GM19025 (cell line): ENCODE data around the gene RIPOR3.

Experiments used
- ATAC-seq: cut with Tn5 transposase; IDR thresholded peaks from one replicate; pipeline ENCODE4 v1.9.1; 2021; ENCODE audit warnings: mild to moderate bottlenecking, low read depth, moderate library complexity; ENCODE audit not compliant: unreplicated experiment

Gene RIPOR3

DNA sequence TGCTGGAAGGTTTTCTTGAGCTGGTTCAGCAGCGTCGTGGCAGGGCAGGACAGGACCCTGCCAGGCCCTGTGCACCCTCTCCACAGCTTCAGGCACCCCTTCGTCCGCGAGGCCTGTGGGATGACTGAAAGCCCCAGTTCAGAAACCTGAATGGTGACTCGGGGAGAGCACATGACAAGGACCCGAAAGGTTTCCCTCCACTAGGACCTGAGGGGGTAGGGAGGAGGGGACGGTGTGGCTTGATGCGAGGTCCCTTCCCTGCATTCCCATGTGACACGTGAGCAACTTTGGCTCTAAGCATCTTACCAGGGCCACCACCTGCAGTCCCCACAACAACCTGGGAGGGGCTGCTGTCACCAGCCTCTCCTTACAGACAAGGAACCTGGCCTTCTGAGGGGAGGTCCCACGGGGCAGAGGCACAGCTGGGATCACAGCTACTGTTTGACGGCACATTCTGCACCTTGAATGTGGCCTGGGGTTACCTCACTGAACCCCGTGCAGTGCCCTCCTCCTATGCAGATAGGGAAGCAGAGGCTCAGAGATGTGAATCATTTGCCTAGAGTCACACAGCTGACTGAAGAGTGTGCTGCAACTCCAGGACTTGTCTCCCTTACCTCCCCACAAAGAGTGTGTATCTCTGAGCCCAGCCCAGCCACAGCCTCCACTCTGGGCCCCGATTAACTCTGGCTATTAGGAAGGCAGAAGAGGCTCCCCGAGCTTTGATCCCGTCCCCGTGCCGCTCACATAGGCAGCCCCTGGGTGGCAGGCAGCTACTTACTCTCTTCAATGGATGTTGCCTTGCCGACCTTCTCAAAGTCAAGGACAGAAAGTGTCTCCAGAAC is 96.5 kb downstream of the RIPOR3 start:
- ATAC-seq: no peak

DNA sequence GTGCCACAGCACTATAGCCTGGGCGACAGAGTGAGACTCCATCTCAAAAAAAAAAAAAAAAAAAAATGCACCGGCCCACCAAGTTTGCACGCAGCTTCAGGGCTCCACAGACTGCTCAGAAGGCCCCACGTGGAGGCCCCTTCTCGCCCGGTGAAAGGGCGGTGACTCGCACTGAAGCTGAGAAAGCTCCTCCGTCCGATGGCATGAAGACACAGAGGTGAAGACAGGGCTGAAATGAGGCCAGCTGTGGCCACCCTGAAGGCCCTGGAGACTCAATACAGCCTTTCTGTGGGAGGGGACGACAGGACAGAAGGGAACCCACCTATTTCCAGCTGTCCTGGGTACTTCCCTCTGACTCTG is 97.1 kb downstream of the RIPOR3 start:
- ATAC-seq: no peak

DNA sequence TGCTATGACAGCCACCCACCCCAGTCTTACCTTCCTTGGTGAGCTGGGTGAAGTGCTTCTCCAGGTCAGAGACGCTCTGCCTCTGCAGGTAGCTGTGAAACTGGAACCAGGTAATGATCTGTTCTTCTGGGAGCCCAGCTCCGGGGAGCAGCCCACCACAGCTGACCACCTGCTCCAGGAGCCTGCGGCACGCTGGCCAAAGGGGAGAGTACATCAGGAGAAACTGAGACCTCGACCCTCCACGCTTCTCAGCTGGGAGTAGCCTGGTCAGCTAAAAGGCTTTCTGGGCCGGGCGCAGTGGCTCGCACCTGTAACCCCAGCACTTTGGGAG is 98.4 kb downstream of the RIPOR3 start:
- no peak for ATAC-seq

DNA sequence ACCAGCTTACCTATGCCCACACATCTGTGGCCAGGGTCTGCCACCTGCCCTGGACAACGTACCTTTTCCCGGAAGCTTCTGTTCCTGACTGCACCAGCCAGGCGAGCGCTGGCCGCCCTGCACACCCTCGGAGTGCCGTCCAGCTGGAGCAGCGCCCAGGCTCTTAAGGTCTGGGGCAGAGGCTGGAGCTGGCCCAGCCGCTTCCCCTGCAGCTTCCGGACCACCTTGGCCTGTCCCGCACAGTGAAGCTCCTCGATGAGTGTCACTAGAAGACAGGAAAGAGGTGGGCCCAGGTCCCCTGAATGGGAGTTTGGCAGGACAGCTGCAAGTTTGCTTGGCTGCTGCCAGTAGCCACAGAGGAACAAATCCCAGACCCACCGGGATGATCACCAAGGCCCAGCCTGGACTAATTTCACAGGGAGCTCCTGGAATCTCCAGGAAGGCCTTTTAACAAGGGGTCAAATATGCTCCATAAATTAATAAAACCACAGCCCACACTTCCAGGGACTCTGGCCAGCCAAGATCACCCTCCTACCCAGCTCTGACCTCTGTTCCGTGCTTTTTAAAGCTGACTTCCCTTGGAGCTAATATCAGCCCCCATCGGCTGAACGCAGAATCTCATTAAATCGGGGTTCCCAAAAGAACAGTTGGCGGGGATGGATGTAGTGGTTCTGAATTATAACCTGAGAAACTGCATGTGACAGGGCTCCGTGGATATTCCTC is 98.9 kb downstream of the RIPOR3 start:
- ATAC-seq: no peak

DNA sequence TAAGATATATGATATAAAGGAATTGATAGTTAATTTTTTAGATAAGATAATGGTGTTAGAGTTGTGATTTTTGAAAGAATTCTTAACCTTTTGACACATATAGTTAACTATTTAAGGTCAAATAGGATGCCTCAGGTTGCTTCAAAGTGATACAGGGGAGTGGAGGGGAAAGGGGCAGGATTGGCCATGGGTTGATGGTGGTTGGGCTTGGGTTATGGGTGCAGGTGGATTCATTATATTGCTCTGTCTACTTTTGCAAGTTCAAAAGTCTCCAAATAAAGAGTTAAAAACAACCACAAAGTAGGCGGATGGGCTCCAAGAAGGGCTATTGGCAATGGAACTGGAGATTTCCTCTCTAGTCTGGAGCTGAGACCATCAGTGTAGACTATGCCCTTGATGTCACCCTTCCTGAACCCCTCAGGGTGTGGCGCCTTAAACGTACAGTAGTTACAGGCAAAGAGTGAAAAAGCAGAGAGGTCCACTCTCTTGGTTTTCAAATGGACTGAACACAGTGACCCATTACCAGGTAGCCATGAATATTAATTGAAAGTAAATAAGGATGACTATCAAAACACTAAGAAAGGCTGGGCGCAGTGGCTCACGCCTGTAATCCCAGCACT is 100.0 kb downstream of the RIPOR3 start:
- ATAC-seq: no peak

DNA sequence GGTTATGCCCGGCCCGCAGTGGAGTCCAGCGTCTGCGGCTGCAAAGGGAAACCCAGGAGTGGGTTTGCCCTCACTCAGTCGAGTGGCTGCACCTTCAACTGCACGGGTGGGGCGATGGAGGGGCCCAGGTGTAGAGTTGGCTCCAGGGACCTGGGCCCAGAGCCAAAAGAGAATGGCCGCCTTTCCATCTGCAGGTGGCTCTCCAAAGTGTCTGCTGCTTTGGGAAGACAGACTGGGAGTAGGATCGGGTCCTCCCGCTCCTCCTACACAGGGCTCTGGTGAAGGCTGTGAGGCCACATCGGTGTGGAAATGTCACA is 101.0 kb downstream of the RIPOR3 start:
- no peak for ATAC-seq

DNA sequence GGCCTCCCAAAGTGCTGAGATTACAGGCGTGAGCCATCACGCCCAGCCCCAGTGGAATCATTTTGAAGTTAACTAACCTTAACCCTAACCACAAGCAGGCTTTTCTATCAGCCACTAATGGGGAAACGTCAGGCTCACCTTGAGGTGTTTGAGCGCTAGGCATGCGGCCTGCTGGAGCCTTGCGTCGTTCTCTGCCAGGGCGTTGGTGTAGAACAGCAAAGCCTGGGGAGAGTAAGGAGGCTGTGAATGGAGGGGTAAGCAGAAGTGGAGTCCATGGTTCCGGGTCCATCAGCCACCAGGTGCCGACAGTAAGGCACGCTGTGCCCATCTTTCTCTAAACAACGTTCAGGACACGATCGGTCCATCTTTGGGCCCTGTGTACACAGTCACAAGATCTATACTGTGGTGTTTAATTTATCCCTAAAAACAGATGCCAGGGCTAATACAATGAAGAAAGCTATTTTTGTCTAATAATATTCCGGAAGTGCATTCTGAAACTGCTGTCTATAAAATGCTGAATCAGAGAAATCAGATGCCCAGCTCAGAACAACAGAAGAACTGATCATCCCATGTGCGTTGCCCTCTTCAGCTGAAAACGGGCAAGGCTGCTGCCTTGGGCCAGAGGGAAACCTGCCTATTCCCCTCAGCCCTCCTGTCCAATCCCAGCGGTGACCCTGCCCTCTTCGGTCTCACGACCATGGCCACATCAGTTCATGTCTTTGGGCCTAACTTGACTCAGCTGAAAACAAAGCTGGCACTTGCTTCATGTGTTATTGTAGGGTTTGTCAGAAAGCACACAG is 101.6 kb downstream of the RIPOR3 start:
- no peak for ATAC-seq

DNA sequence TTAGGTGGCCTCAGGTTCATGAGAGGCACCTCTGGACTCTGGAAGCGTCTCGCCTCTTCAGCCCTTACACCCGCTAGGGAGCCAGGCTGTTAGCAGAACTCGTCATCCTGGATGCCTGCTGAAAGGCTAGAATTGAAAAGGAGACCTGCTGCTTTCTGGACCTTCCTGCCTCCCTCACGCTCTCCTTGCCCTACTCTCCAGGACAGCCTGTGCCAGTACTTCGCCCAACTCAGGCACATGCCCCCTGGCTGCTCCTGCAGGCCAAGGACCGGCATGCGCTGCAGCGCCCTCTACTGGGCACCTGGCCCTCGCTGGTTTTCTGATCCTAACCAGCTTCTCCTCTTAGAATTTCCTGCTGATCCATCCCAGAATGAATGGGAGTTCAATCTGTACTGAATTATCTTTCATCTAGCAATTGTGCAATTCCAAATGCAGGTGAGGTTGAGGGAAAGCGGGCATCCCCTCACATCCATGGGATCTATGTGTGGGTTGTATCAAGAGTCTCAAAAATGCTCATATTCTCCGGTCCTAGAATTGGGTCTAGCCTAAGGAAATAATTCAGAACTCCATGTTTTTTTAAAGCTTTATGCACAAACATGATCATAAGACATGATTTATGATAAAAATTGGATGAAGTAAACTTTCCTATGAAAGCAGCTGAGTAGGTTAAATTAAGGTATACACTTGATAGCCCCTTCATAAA is 103.2 kb downstream of the RIPOR3 start:
- ATAC-seq: no peak

DNA sequence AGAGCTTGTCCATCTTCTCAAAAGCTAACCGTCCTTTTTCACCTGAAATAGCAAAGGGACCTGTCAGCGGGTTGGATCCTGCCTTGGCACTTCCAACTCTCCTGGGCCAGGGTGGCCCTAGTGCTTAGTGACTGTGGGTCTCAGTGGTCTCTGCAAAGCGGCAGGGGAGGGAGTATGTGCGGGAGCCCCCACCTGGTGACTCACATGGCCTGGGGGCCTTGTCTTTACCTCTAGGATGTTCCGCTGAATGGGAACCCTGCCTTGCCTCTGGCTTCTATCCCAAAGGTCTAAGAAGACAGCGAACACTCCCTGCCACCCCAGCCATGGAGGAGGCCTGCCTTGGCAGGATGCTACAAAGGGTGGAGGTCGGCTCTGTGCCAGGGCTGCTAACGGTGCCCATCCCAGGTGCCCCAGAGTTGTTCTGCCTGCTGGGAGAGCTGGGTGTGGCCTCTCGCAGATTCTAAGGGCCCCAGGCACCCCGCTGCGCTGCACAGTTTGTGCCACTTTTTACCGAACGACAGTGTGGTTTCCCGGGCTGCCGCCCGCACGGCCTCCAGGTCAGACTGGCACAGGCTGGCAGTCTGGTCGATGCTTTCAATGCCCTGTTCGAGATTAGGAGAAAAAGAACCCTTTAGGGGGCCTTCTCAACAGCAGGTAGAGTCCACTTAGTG is 103.9 kb downstream of the RIPOR3 start:
- ATAC-seq: no peak

DNA sequence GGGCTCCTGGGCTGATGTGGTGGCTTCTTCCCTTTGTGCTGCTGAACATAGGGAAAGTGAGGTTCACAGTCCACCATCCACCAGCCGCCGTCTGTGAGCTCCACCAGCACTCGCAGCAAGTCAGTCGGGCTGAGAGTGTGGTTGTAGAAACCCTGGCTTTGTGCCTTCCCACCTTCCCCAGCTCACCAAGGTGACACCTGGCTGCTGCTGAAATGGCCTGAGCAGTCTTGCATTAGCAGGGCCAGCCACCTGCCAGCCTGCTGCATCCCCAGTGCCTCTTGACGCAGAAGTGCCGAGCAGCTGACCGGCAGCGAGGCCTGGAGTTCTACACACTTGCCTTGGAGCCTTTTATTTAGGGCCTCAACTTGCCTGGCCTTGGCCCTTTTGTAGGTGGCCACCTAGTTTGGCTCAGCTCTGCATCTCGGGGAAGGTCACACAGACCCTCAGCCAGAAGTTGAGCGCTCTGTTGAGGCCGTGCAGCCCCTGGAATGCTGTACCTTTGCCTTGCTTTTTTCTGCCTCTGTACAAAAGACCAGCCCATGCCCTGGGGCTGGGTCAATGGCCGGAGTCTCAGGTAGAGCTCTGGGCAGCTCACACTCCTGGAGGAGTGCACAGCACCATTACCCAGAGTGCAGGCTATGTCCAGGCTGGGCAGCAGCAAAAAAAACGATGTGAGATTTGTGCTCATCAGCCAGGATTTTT is 104.7 kb downstream of the RIPOR3 start:
- ATAC-seq: no peak

DNA sequence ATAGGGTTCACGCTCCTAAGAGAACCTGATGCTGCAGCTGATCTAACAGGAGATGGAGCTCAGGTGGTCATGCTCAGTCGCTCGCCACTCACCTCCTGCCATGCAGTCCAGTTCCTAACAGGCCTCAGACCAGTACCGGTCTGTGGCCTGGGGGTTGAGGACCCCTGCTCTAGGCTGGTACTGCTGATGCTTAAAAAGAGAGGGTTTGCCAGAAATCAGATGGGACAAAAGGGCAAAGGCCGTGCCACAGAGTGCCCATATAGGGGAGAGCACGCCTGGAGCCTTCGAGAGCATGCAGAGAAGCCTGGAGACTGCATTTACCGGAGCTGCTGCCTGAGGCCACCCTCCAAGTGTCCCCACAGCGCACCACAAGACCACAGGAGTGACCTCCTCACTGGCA is 105.7 kb downstream of the RIPOR3 start:
- ATAC-seq: no peak

DNA sequence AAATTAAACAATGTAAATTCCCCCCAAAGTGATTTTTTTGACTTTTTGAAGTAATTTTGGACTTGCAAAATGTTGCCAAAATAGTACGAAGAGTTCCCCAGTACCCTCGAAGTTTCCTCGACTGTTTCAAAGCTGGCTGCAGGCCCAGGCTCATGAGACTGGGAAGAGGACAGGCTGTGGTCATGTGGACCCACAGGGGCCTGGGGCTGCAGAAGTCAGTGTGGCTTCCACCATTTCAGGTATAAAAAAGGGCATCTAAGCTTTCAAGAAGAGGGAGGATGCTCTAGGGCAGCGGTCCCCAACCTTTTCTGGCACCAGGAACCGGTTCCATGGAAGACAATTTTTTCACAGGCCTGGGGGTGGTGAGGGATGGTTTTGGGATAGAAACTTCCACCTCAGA is 106.1 kb downstream of the RIPOR3 start:
- ATAC-seq: no peak

DNA sequence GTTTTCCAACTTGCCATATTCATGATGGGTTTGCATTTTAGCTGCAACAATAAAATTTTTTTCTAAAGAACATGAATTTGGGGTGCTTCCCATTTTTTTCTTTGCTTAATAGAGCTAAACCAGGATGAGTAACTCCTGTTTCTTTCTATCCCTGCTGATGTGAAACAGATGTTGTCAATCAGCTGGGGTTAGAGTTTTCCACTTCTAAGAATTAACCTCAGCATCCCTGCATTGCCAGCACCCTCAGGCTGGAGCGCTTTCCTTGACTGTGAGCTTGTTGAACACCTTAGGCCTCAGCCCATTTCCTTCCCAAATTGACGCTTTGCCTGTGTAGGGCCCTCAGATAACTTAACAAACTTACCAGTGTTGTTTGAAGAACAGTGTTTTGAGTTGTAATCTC is 106.7 kb downstream of the RIPOR3 start:
- ATAC-seq: no peak

DNA sequence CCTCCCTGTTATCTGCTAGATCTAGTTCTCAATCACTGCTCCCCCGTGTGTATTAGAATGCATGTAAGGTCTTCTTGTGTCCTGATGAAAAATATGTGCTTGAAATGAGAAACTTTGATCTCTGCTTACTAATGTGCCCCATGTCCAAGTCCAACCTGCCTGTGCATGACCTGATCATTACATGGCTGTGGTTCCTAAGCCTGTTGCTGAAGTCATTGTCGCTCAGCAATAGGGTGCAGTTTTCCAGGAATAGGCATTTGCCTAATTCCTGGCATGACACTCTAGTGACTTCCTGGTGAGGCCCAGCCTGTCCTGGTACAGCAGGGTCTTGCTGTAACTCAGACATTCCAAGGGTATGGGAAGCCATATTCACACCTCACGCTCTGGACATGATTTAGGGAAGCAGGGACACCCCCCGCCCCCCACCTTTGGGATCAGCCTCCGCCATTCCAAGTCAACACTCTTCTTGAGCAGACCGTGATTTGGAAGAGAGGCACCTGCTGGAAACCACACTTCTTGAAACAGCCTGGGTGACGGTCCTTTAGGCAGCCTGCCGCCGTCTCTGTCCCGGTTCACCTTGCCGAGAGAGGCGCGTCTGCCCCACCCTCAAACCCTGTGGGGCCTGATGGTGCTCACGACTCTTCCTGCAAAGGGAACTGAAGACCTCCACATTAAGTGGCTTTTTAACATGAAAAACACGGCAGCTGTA is 107.7 kb downstream of the RIPOR3 start:
- ATAC-seq: no peak

DNA sequence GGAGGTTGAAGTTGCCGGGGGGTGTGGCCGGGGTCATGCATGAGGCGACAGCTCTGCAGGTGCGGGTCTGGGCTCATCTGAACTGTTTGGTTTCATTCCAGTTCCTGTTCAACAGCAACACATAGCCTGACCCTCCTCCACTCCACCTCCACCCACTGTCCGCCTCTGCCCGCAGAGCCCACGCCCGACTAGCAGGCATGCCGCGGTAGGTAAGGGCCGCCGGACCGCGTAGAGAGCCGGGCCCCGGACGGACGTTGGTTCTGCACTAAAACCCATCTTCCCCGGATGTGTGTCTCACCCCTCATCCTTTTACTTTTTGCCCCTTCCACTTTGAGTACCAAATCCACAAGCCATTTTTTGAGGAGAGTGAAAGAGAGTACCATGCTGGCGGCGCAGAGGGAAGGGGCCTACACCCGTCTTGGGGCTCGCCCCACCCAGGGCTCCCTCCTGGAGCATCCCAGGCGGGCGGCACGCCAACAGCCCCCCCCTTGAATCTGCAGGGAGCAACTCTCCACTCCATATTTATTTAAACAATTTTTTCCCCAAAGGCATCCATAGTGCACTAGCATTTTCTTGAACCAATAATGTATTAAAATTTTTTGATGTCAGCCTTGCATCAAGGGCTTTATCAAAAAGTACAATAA is 108.6 kb downstream of the RIPOR3 start:
- no peak for ATAC-seq

DNA sequence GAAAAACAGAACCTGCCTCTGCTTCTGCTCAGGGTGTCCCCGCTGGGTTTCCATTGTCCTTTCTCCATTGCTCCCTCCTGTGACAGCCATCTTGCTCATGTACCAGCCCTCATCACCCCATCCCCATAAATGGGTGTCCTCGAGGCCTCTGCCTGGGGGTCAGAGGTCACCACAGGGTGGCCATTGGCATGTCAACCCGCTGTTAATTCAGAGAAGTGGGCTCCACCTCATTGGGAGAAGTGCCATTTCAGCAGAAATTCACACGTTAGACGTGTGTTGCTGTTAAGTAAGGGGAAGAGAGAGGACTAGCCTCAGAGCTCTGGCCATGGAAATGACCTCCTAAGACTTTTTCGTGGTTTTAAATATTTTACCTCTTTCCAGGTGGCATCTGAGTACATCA is 109.2 kb downstream of the RIPOR3 start:
- ATAC-seq: no peak

DNA sequence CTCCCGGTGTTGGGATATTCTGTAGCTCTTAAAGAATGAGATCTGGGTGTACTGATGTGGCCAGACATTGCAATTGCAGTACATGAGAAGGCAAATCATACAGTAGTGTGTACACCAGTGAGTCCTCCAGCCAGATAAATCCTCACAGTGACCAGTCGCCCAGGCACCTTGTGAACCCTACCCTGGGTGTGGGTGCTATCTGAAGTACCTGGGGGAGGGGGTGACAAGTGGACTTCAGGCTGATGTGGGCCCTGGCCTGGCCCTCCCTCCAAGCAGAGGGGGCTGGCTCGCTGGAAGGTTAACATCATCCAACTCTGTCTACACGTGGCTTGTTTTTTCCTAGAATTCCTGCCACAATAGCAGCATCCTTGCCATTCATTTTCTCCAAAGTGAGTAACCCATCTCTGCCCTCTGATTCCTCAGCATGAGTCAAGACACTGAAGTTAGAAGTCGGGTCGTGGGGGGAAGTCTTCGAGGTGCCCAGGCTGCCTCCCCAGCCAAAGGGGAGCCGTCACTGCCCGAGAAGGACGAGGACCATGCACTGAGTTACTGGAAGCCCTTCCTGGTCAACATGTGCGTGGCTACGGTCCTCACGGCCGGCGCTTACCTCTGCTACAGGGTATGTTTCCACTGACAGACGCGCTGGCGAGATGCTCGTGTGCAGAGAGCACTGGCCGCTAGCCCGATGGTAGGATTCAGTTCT is 110.3 kb downstream of the RIPOR3 start:
- ATAC-seq: no peak
